GM19023 (cell line): ENCODE measurements around the gene DIAPH3.

Experiments
- ATAC-seq: cut with Tn5 transposase; IDR thresholded peaks from one replicate; pipeline ENCODE4 v1.9.1; 2021; ENCODE audit warnings: mild to moderate bottlenecking, moderate library complexity; ENCODE audit not compliant: unreplicated experiment

DIAPH3 gene

GRCh38 chr13:59734393-59734792 is 429.3 kb downstream of the DIAPH3 start:
- ATAC-seq = peak; percentile 99

GRCh38 chr13:59733744-59734143 is 430.0 kb downstream of the DIAPH3 start:
- no peak for ATAC-seq

- no peak for ATAC-seq
Observed at GRCh38 chr13:59730026-59730425, 433.7 kb downstream of the DIAPH3 start.

GRCh38 chr13:59728896-59729545 is 434.7 kb downstream of the DIAPH3 start:
- no peak for ATAC-seq

GRCh38 chr13:59721926-59722910 is 441.5 kb downstream of the DIAPH3 start:
- no peak for ATAC-seq

- no peak for ATAC-seq
Observed at GRCh38 chr13:59715611-59716010, 448.1 kb downstream of the DIAPH3 start.

- no peak for ATAC-seq
Observed at GRCh38 chr13:59710996-59711701, 452.6 kb downstream of the DIAPH3 start.

- no peak for ATAC-seq
Observed at GRCh38 chr13:59710416-59710815, 453.3 kb downstream of the DIAPH3 start.

- no peak for ATAC-seq
Observed at GRCh38 chr13:59706101-59706976, 457.4 kb downstream of the DIAPH3 start.

- no peak for ATAC-seq
Observed at GRCh38 chr13:59702269-59702668, 461.5 kb downstream of the DIAPH3 start.

GRCh38 chr13:59701261-59701660 is 462.5 kb downstream of the DIAPH3 start:
- no peak for ATAC-seq

GRCh38 chr13:59700281-59700680 is 463.4 kb downstream of the DIAPH3 start:
- ATAC-seq = no peak

- ATAC-seq = no peak
Observed at GRCh38 chr13:59696271-59696670, 467.5 kb downstream of the DIAPH3 start.

- ATAC-seq = no peak
Observed at GRCh38 chr13:59691501-59692066, 472.1 kb downstream of the DIAPH3 start.

GRCh38 chr13:59690857-59691500 is 472.7 kb downstream of the DIAPH3 start:
- ATAC-seq = no peak

GRCh38 chr13:59689057-59689456 is 474.7 kb downstream of the DIAPH3 start:
- no peak for ATAC-seq

GRCh38 chr13:59686798-59687394 is 476.8 kb downstream of the DIAPH3 start:
- ATAC-seq = no peak

GRCh38 chr13:59684105-59684504 is 479.6 kb downstream of the DIAPH3 start:
- no peak for ATAC-seq

GRCh38 chr13:59681636-59682311 is 482.0 kb downstream of the DIAPH3 start:
- ATAC-seq = no peak
